ENCODE data around the gene HIPK2.

Gene HIPK2

GRCh38 chr7:139515266-139515665 is 262.5 kb downstream of the HIPK2 start:
- DNase-seq (ENCODE audit: low read depth in 3 of 3, low spot score in 1 of 3): no peak
